Measurements from ENCODE around the gene DGCR2. TPM values are rescaled to one million over a fixed set of nuclear protein-coding genes. Genes with fewer than 3 reads are reported as not detected.

Gene DGCR2
- total and polyA plus RNA-seq, 2 of the 8 experiments (the other 6 are each of a cell fraction or from before 2014, with no cell fraction given): 42.3 to 62.2 TPM

- no peak for TF ChIP-seq POU5F1 (IDR thresholded peaks at IDR 0.05; ENCODE audit: low read depth, low read length)
Observed at GRCh38 chr22:19114984-19115552, 7.1 kb downstream of the DGCR2 start (continued).

Data from H1 (cell line).